ENCODE results near the gene AP4M1.

DNA sequence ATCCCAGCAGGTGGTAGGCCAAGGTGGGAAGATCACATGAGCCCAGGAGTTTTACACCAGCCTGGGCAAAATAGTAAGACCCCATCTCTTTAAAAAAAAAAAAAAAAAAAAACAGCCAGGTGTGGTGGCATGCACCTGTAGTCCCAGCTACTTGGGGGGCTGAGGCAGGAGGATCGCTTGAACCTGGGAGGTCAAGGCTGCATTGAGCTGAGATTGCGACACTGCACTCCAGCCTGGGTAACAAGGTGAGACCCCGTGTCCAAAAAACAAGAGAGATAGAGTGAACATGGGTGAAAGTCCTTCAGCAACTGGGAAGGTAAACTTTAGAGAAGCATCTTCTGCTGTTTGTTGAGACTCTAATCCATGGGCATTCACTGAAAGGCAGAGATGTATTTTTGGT is 41.0 kb downstream of the AP4M1 start:
- TF ChIP-seq EZH2phosphoT487 (IDR thresholded peaks at IDR 0.05; ENCODE audit: insufficient read depth, low read depth), result no peak
- TF ChIP-seq EZH2 (IDR thresholded peaks at IDR 0.05; ENCODE audit: insufficient read depth, poor library complexity, severe bottlenecking), result no peak
